ENCODE results near the gene MYO18B.

GRCh38 chr22:25895678-25896077 is 153.7 kb downstream of the MYO18B start:
- TF ChIP-seq POLR2A (IDR thresholded peaks at IDR 0.05; ENCODE audit: low read depth, low read length) (no peak), TAF1 (IDR thresholded peaks at IDR 0.05; ENCODE audit: low read depth, low read length) (no peak), POLR2AphosphoS5 (IDR thresholded peaks at IDR 0.05; ENCODE audit: low read depth, low read length) (no peak), POU2F2 (IDR thresholded peaks at IDR 0.05; ENCODE audit: low read depth, low read length) (no peak), SPI1 (IDR thresholded peaks at IDR 0.05; ENCODE audit: low read depth, low read length) (no peak), PAX5 (IDR thresholded peaks at IDR 0.05; ENCODE audit: insufficient read depth, low read length, severe bottlenecking) (no peak)
